HUES48 (cell line): ENCODE measurements around the gene SDHAF2.
"Not testable (repeated sequence)": the region's sequence is repeated elsewhere in the genome, so short reads cannot be mapped to it uniquely, and the experiment has no call there.

Source experiments
- H3K27ac ChIP-seq: one replicate; pipeline ENCODE4 v1.7.0; 2013; ENCODE audit warnings: low read depth, low read length, inconsistent platforms
- H3K27me3 ChIP-seq: 2 replicates; pipeline ENCODE4 v1.6.1; 2013; ENCODE audit warnings: mild to moderate bottlenecking, low read length; ENCODE audit not compliant: control insufficient read depth, insufficient read depth
- H3K36me3 ChIP-seq: 2 replicates; pipeline ENCODE4 v1.6.1; 2013; ENCODE audit warnings: low read length; ENCODE audit not compliant: control insufficient read depth, insufficient read depth
- H3K4me1 ChIP-seq: 2 replicates; pipeline ENCODE4 v1.6.1; 2013; ENCODE audit warnings: mild to moderate bottlenecking, low read length; ENCODE audit not compliant: control insufficient read depth, insufficient read depth
- H3K4me3 ChIP-seq: 2 replicates; pipeline ENCODE4 v1.5.1; 2013; ENCODE audit warnings: mild to moderate bottlenecking, low read depth, low read length
- H3K9ac ChIP-seq: 2 replicates; pipeline ENCODE4 v1.6.1; 2013; ENCODE audit warnings: mild to moderate bottlenecking, low read depth, low read length, moderate library complexity
- H3K9me3 ChIP-seq: 2 replicates; pipeline ENCODE4 v1.6.1; 2013; ENCODE audit warnings: low read length; ENCODE audit not compliant: control insufficient read depth, insufficient read depth

Gene SDHAF2

DNA sequence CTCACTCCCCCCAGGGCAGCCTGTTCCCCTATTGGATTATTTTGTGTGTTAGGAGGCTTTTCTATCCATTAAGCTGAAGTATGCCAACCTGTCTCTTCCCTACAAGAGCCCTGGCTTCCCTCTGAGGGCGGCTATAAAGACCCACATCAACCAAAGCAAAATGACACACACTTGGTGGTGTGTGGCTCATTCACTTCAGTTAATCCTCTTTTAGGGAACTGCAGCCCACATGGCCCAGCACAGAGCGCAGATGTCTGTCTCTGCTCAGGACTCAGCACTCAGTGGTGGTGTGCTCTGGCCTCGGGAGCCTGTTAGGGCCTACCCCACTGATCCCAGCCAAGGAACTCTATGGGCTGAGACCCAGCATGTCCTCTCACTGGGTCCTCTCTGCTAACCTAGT lies 46.4 kb downstream of the SDHAF2 start:
- peaks cover 4% of the 10 kb centered on the region; the same call in 1 of the 2 replicates for H3K4me1 ChIP-seq
- no peak overlapping the region for H3K9ac ChIP-seq
- H3K36me3 ChIP-seq, result no peaks in the 10 kb centered on the region
- no peak overlapping the region for H3K4me3 ChIP-seq
- H3K9me3 ChIP-seq, result no peaks in the 10 kb centered on the region
- H3K27ac ChIP-seq, result no peak overlapping the region
- H3K27me3 ChIP-seq, result 0 out of 2 replicates have a peak, but pooled peaks cover 2% of the 10 kb centered on the region

GRCh38 chr11:61477126-61477525 lies 47.2 kb downstream of the SDHAF2 start:
- no peak overlapping the region for H3K9ac ChIP-seq
- H3K9me3 ChIP-seq, result no peaks in the 10 kb centered on the region
- H3K4me3 ChIP-seq, result no peak overlapping the region
- peaks cover 8% of the 10 kb centered on the region; the same call in 1 of the 2 replicates for H3K4me1 ChIP-seq
- H3K36me3 ChIP-seq, result no peaks in the 10 kb centered on the region
- 0 out of 2 replicates have a peak, but pooled peaks cover 2% of the 10 kb centered on the region for H3K27me3 ChIP-seq
- no peak overlapping the region for H3K27ac ChIP-seq

GRCh38 chr11:61477727-61478148 lies 47.8 kb downstream of the SDHAF2 start:
- no peak overlapping the region for H3K27ac ChIP-seq
- 0 out of 2 replicates have a peak, but pooled peaks cover 2% of the 10 kb centered on the region for H3K27me3 ChIP-seq
- H3K9ac ChIP-seq, result no peak overlapping the region
- no peaks in the 10 kb centered on the region for H3K9me3 ChIP-seq
- peaks cover 11% of the 10 kb centered on the region; the same call in 1 of the 2 replicates for H3K4me1 ChIP-seq
- H3K36me3 ChIP-seq, result no peaks in the 10 kb centered on the region
- H3K4me3 ChIP-seq, result no peak overlapping the region

DNA sequence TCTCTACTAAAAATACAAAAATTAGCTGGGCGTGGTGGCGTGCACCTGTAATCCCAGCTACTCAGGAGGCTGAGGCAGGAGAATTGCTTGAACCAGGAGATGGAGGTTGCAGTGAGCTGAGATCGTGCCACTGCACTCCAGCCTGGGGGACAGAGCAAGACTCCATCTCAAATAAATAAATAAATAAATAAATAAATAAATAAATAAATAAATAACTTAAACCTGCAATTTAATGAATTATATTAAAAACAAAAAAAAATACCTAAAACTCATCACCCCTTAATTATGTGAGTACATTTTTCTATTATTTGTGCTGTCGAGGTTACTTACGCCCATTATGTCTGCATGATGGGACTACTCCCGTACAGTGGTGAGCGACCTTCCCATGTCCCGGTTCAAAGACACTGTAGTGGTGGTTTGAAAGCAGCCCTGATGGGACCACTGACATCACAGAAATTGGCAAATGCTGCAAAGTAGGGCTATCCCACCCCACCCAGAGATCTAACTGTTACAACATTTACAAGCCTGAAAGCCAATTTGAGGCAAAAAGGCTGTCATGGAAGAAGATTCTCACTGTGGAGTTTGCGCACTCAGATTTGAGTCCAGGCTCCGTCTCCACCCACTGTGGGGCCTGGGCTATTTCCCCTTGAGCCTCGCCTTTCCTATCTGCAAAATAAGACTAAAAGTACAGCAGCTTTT lies 49.6 kb downstream of the SDHAF2 start:
- not testable (repeated sequence) for H3K9ac ChIP-seq, H3K36me3 ChIP-seq, H3K4me3 ChIP-seq, H3K27ac ChIP-seq, H3K9me3 ChIP-seq, H3K27me3 ChIP-seq
- H3K4me1 ChIP-seq, result peaks cover 11% of the 10 kb centered on the region; the same call in 1 of the 2 replicates

GRCh38 chr11:61480261-61480993 lies 50.5 kb downstream of the SDHAF2 start:
- Histone ChIP-seq H3K36me3 (no peaks in the 10 kb centered on the region), H3K27me3 (0 out of 2 replicates have a peak, but pooled peaks cover 2% of the 10 kb centered on the region), H3K9me3 (no peaks in the 10 kb centered on the region), H3K4me3 (no peak overlapping the region), H3K9ac (no peak overlapping the region), H3K4me1 (peaks cover 11% of the 10 kb centered on the region; the same call in 1 of the 2 replicates), H3K27ac (no peak overlapping the region)

DNA sequence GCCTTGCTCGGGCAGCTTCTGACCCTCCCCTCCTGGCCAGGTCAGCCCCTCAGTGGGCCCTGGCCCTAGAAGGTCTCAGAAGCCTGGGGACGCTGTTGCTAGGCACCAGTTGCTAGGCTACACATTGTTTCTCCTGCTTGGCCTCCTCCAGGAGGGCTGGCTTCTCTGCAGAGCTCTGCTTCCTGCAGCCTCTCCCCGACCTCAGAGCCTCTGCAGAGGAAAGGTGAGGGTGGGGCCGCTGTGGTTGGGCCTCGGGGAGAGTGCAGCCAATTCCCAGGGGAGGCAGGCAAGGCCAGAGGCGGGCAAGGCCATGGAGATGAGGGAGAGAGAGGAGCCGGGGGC lies 51.0 kb downstream of the SDHAF2 start:
- Histone ChIP-seq H3K36me3 (no peaks in the 10 kb centered on the region), H3K27me3 (0 out of 2 replicates have a peak, but pooled peaks cover 2% of the 10 kb centered on the region), H3K4me1 (peaks cover 11% of the 10 kb centered on the region; the same call in 1 of the 2 replicates), H3K9me3 (no peaks in the 10 kb centered on the region), H3K9ac (no peak overlapping the region), H3K4me3 (no peak overlapping the region), H3K27ac (no peak overlapping the region)

- Histone ChIP-seq H3K27me3 (0 out of 2 replicates have a peak, but pooled peaks cover 2% of the 10 kb centered on the region), H3K9ac (no peak overlapping the region), H3K36me3 (no peaks in the 10 kb centered on the region), H3K4me3 (no peak overlapping the region), H3K4me1 (peaks cover 11% of the 10 kb centered on the region; the same call in 1 of the 2 replicates), H3K27ac (no peak overlapping the region), H3K9me3 (no peaks in the 10 kb centered on the region)
These were observed 51.9 kb downstream of the SDHAF2 start for GRCh38 chr11:61481806-61482205.

DNA sequence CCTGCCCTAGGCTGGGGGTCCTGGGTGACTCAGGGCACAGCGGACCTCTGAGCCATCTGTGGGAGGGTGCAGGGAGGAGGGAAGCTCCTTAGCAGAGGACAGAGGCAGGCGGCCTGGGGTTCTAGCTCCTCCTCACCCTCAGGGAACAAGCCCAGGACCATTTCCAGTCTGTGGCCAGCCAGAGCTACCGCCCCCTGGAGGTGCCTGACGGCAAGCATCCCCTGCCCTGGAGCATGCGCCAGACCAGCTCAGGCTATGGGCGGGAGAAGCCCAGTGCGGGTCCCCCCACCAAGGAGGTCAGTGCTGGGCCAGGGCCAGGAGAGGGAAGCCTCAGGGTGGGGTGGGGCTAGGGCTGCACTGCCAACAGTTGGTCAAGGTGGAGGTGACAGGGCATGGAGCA lies 52.6 kb downstream of the SDHAF2 start:
- H3K4me3 ChIP-seq, result no peak overlapping the region
- H3K4me1 ChIP-seq, result peaks cover 11% of the 10 kb centered on the region; the same call in 1 of the 2 replicates
- no peak overlapping the region for H3K27ac ChIP-seq
- no peaks in the 10 kb centered on the region for H3K36me3 ChIP-seq
- H3K9me3 ChIP-seq, result no peaks in the 10 kb centered on the region
- no peak overlapping the region for H3K9ac ChIP-seq
- peaks cover 2% of the 10 kb centered on the region; the same call in 1 of the 2 replicates for H3K27me3 ChIP-seq

- H3K9ac ChIP-seq, result no peak overlapping the region
- no peaks in the 10 kb centered on the region for H3K36me3 ChIP-seq
- H3K27me3 ChIP-seq, result no peaks in the 10 kb centered on the region; the same call in 1 of the 2 replicates
- H3K27ac ChIP-seq, result no peak overlapping the region
- no peaks in the 10 kb centered on the region for H3K9me3 ChIP-seq
- H3K4me1 ChIP-seq, result peaks cover 22% of the 10 kb centered on the region
- no peak overlapping the region for H3K4me3 ChIP-seq
These were observed 54.6 kb downstream of the SDHAF2 start for GRCh38 chr11:61484541-61484940.

- Histone ChIP-seq H3K36me3 (no peaks in the 10 kb centered on the region), H3K9me3 (no peaks in the 10 kb centered on the region), H3K4me3 (no peak overlapping the region), H3K9ac (no peak overlapping the region), H3K4me1 (peaks cover 25% of the 10 kb centered on the region), H3K27ac (no peak overlapping the region), H3K27me3 (no peaks in the 10 kb centered on the region; the same call in 1 of the 2 replicates)
These were observed 55.2 kb downstream of the SDHAF2 start for GRCh38 chr11:61485080-61485479.
